Measurements from ENCODE around the gene SIK3.

DNA sequence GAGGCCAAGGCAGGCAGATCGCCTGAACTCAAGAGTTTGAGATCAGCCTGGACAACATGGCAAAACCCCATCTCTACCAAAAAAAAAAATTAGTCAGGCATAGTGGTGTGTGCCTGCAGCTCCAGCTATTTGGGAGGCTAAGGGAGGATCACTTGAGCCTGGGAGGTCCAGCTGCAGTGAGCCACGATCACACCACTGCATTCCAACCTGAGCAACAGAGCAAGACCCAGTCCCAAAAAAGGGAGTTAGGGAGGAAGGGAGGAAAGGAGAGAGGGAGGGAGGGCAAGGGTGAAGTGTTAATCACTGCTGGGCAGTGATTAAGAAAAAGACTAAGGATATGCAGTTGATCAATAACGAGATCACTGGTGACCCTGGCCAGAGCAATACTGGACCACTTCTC is 204.8 kb downstream of the SIK3 start:
- TF ChIP-seq, protein P1, sequence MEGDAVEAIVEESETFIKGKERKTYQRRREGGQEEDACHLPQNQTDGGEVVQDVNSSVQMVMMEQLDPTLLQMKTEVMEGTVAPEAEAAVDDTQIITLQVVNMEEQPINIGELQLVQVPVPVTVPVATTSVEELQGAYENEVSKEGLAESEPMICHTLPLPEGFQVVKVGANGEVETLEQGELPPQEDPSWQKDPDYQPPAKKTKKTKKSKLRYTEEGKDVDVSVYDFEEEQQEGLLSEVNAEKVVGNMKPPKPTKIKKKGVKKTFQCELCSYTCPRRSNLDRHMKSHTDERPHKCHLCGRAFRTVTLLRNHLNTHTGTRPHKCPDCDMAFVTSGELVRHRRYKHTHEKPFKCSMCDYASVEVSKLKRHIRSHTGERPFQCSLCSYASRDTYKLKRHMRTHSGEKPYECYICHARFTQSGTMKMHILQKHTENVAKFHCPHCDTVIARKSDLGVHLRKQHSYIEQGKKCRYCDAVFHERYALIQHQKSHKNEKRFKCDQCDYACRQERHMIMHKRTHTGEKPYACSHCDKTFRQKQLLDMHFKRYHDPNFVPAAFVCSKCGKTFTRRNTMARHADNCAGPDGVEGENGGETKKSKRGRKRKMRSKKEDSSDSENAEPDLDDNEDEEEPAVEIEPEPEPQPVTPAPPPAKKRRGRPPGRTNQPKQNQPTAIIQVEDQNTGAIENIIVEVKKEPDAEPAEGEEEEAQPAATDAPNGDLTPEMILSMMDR (IDR thresholded peaks at IDR 0.05; ENCODE audit: low read depth, low read length) = no peak
- no peak for TF ChIP-seq POLR2A (IDR thresholded peaks at IDR 0.05; ENCODE audit: extremely low read depth, insufficient read length)
